Left lung (tissue), 10 donors: ENCODE data around the gene ABCA1. TPM values are rescaled to one million over a fixed set of nuclear protein-coding genes. Genes with fewer than 3 reads are reported as not detected.

Experiments used
- ATAC-seq: fragments of 200-7000 bp; cut with Tn5 transposase; one replicate; pipeline ENCODE4 v1.9.1; 2020; ENCODE audit warnings: moderate library complexity
- DNase-seq, 4 donors: peaks; one replicate each; pipeline ENCODE4 v3.0.0-alpha.2; 2013 to 2020
- H3K27ac ChIP-seq, 2 donors: fragments of 200-600 bp; sonication (generic) in 1 of 2; one replicate each; pipeline versions ENCODE4 v1.5.0 to v1.8.0; 2020 to 2021
- H3K27me3 ChIP-seq, 2 donors: fragments of 200-600 bp; sonication (generic) in 1 of 2; one replicate each; pipeline versions ENCODE4 v1.5.0 to v1.8.0; 2020 to 2021
- H3K36me3 ChIP-seq, 2 donors: fragments of 200-600 bp; sonication (generic) in 1 of 2; one replicate each; pipeline versions ENCODE4 v1.5.0 to v1.8.0; 2020 to 2021
- H3K4me1 ChIP-seq, 2 donors: fragments of 200-600 bp; one replicate each; pipeline ENCODE4 v1.8.0; 2021
- H3K4me3 ChIP-seq, 2 donors: fragments of 200-600 bp; sonication (generic) in 1 of 2; one replicate each; pipeline versions ENCODE4 v1.5.0 to v1.8.0; 2020 to 2021; ENCODE audit warnings: mild to moderate bottlenecking in 1 of 2
- H3K9me3 ChIP-seq, 2 donors: fragments of 200-600 bp; sonication (generic) in 1 of 2; one replicate each; pipeline versions ENCODE4 v1.5.0 to v1.8.0; 2020 to 2021
- CTCF ChIP-seq, 2 donors: fragments of 200-600 bp; sonication (generic) in 1 of 2; IDR thresholded peaks; one replicate each; pipeline versions ENCODE4 v1.5.0 to v1.8.0; 2021; ENCODE audit warnings: antibody characterized with exemption in 2 of 2
- intact Hi-C, 2 donors: fragments of 100-400 bp; cut with DNase I; formaldehyde crosslinking; loops; one replicate each; pipeline versions ENCODE4 v1.11.2 to v1.14.2; 2022
- polyA plus RNA-seq, 6 donors: library from polyadenylated mRNA; unstranded; fragments of 120-200 nt; gene quantifications; one replicate each; pipeline ENCODE4 v1.2.1, GENCODE V29; 2013; ENCODE audit not compliant: insufficient read length in 6 of 6
- total RNA-seq, 2 donors: library from RNA; stranded (reverse); fragmentation: NEBNext Ultra II Directional; extraction: Animal tissue kit (Norgen Biotek cat#: 25700); gene quantifications; one replicate each; pipeline ENCODE4 v1.2.1, GENCODE V29; 2021
- donor health status: DM: no; HTN: yes; CAD: no.
- donor health status: DM: no; HTN: no; CAD: no.

ABCA1 gene
- total and polyA plus RNA-seq, 8 donors: 12.8 to 53.0 (median 18.2) TPM

DNA sequence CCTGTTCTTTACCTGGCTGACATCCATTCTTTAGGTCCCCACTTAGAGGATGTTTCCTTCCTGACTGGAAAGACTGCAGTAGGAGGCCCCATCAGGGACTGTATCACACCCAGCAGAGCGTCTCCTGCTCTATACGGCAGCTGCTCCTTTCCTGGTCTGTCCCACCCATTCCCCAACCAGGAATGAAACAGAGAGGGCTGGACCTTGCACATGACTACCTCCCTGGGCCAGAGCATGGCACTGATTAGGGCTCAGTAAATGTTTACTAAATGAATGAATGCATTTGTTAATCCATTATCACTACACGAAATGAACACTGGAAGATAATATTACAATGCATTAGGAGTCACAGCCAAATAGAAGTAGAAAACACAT lies 76.4 kb downstream of the ABCA1 start:
- Histone ChIP-seq H3K4me3 (no peak overlapping the region), H3K27me3 (no peaks in the 10 kb centered on the region), H3K9me3 (no peaks in the 10 kb centered on the region), H3K36me3 (peaks cover 0 to 25% of the 10 kb centered on the region in 2 donors), H3K27ac (no peak overlapping the region), H3K4me1 (peaks cover 0 to 27% of the 10 kb centered on the region in 2 donors)
- no peak for DNase-seq
- intact Hi-C loops: no loop called here
- TF ChIP-seq CTCF (IDR thresholded peaks at IDR 0.05): no peak
- no peak for ATAC-seq

DNA sequence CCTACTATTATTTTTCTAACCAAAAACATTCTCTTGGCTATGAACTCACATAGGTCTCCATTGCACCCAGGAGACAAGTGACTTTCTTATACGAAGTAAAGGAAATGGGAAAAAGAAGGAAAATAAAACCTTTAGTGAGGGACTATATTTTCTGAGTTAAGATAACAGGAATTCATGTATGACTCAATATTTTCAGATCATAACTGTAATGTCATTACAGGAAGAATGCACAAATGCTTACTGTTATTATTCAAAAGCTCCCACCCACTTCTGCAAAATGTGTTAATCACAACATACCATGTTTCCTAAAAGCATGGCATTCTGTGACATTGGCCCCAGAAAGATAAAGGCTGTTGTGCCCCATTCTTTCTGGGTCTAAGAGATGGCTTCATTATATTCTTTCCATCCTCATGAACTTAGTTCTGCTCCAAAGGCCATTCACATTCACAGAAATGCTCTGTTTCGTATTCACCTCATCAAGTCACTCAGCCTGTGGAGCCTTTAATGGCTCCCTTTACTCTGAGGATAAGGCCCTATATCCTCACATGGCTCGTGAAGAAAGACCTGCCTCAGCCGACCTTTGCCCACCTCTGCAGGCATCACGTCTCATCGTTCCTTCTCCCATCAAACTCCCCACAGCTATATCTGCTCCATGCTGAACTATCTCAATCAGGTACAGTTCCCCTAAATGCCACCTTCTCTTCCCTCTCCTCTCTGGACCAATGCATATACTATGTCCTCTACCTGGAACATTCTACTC lies 77.0 kb downstream of the ABCA1 start:
- intact Hi-C loops: no loop called here
- no peak for ATAC-seq
- Histone ChIP-seq H3K4me3 (no peak overlapping the region), H3K27ac (no peak overlapping the region), H3K36me3 (peaks cover 0 to 20% of the 10 kb centered on the region in 2 donors), H3K9me3 (no peaks in the 10 kb centered on the region), H3K27me3 (no peaks in the 10 kb centered on the region), H3K4me1 (peaks cover 0 to 22% of the 10 kb centered on the region in 2 donors)
- TF ChIP-seq CTCF (IDR thresholded peaks at IDR 0.05): no peak
- no peak for DNase-seq

DNA sequence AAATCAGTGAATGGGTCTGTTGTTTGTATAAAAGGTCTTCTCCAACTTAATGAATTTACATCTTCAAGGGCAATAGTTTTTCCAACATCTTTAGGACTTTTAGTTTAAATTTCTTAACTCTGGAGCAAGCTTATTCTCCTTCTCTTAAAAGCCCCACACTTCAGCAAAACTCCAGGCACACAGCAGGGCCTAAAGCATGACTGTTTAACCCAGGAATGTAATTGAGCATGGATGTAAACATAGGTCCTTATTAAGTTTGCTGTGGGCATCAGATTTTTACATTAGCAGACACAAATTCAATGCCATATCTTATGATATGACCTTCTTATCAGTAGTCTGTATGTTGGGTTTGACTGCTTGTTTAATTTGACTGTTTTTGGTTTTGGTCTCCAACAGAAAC lies 78.9 kb downstream of the ABCA1 start:
- Histone ChIP-seq H3K4me1 (peaks cover 0 to 14% of the 10 kb centered on the region in 2 donors), H3K4me3 (no peak overlapping the region), H3K36me3 (peaks cover 0 to 21% of the 10 kb centered on the region in 2 donors), H3K27me3 (no peaks in the 10 kb centered on the region), H3K27ac (no peak overlapping the region), H3K9me3 (no peaks in the 10 kb centered on the region)
- DNase-seq (no peak), ATAC-seq (no peak)
- intact Hi-C loops: no loop called here
- TF ChIP-seq CTCF (IDR thresholded peaks at IDR 0.05): no peak

DNA sequence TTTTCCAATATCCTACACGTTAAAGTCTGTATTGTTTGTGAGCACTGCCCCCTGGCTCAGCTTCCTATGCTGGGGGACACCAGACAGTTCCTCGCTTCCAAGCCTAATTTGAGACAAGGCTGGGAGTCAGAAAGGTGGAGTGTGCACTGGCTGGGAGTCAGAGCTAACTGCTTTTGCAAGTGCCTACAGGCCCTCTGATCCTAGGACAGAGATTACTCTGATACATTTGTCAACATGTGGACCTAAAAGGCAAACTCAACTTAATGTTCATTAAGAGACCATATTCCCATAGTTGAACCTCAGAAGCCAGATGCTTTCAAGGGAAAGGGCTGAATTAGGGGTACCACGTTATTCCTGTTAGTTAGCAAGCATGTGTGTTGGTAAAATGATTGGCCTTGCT lies 83.2 kb downstream of the ABCA1 start:
- intact Hi-C loops: no loop called here
- Histone ChIP-seq H3K4me1 (peaks cover 0 to 8% of the 10 kb centered on the region in 2 donors), H3K9me3 (no peaks in the 10 kb centered on the region), H3K4me3 (no peak overlapping the region), H3K36me3 (peaks cover 0 to 29% of the 10 kb centered on the region in 2 donors), H3K27me3 (no peaks in the 10 kb centered on the region), H3K27ac (no peak overlapping the region)
- DNase-seq: no peak
- ATAC-seq: no peak
- TF ChIP-seq CTCF (IDR thresholded peaks at IDR 0.05): no peak

DNA sequence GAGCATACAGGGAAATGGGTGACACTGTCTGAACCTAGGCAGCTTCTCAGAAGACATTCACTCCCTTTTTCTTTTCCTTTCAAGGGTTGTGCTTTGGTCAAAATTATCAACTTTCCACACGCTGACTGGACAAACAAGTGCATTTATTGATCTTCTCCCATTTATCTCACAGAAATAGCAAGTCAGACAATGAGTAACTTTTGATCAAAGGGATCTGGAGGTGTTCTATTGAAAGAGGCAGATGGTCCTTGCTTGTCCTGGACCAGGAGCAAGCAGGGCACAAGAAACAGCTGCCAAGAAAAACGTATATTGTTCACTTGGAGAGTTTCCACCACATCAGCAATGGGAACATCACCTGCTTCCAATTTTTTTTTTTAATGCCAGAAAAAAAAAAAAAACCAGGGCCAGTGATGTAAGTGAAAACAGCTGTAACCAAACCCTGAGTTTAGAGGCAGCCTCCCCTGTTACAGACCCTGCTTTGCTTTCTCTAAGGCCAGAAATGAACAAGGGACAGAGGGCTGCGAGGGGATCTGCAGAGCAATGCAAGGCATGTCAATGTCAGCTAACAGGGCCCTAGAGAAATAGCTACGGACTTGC lies 84.2 kb downstream of the ABCA1 start:
- intact Hi-C loops: no loop called here
- Histone ChIP-seq H3K9me3 (no peaks in the 10 kb centered on the region), H3K4me1 (peaks cover 0 to 8% of the 10 kb centered on the region in 2 donors), H3K4me3 (no peak overlapping the region), H3K27me3 (no peaks in the 10 kb centered on the region), H3K27ac (no peak overlapping the region), H3K36me3 (peaks cover 0 to 38% of the 10 kb centered on the region in 2 donors)
- DNase-seq (no peak), ATAC-seq (no peak)
- no peak for TF ChIP-seq CTCF (IDR thresholded peaks at IDR 0.05)
